ENCODE measurements around the gene GYS2. TPM values are rescaled to one million over a fixed set of nuclear protein-coding genes. Genes with fewer than 3 reads are reported as not detected.
A peak's percentile ranks its signal among the peaks of the same experiment; 100 is the strongest.

The GYS2 gene
- total and polyA plus RNA-seq, 4 experiments from 2014 or later: 0.11 to 0.32 TPM; not detected in 2

DNA sequence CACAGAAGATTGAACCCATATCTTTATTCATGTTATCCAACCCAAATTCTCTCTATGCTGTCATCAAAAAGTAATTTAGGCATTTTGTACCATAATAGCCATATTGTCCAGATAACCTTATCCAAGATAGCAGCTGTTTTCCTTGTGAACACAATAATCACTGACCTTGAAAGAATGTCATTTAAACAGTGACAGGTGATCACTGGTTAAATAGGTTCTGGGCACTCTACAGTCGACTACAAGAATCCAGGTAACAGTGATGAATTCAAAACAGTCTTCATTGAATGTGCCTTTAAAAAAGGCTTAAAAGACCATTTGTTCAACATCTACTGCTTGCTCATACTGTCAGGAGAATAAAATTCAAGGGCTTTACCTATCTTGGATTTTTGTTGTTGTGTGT, 83.1 kb downstream of the GYS2 start:
- Histone ChIP-seq H3K27me3 (ENCODE audit: insufficient read depth, low read length) (no peaks in the 10 kb centered on the region), H3K36me3 (ENCODE audit: insufficient read depth, low read length) (no peaks in the 10 kb centered on the region), H3K4me3 (ENCODE audit: low read length in 2 of 2) (no peak overlapping the region), H3K9me3 (ENCODE audit: control insufficient read depth in 1 of 2, low read length in 2 of 2) (no peaks in the 10 kb centered on the region), H3K27ac (ENCODE audit: low read depth, low read length) (no peak overlapping the region), H3K4me1 (ENCODE audit: insufficient read depth, low read length) (no peaks in the 10 kb centered on the region)
- ChIA-PET CTCF (ENCODE audit: partially characterized antibody) (no interaction called here), POLR2A (ENCODE audit: partially characterized antibody) (no interaction called here)
- no peaks in the 10 kb centered on the region for H3K4me1 Mint-ChIP-seq
- peaks cover 0 to 5% (median 4%) of the 10 kb centered on the region in 8 donors for H3K9me3 Mint-ChIP-seq
- H3K4me3 Mint-ChIP-seq: no peak overlapping the region
- peaks cover 9 to 15% of the 10 kb centered on the region in 2 donors for H3K36me3 Mint-ChIP-seq
- intact Hi-C loops (cut with micrococcal nuclease): no loop called here
- no peak overlapping the region for H3K27ac Mint-ChIP-seq
- no peaks in the 10 kb centered on the region for H3K27me3 Mint-ChIP-seq
- DNase-seq: no peak

DNA sequence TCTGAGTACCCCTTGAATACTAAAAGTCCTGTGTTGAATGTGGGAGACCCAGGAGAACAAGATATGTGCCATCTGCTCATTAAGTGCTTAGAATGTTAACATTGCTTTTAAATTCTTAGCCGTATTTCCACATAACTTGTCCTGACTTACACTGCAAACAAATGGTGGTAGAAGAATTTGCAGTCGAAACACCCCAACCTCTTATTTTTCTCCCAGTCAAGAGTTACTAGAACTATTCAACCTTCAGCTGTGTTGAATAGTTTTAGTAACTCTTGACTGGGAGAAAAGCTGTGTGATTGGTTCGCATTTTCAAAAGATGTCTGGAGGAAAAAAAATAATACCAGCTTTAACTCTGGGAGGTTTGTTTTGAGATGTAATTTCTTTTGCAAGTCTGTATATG, 86.2 kb downstream of the GYS2 start:
- no peaks in the 10 kb centered on the region for H3K9me3 Mint-ChIP-seq
- Histone ChIP-seq H3K9me3 (ENCODE audit: control insufficient read depth in 1 of 2, low read length in 2 of 2) (no peaks in the 10 kb centered on the region), H3K36me3 (ENCODE audit: insufficient read depth, low read length) (peaks cover 15% of the 10 kb centered on the region), H3K27ac (ENCODE audit: low read depth, low read length) (no peak overlapping the region), H3K27me3 (ENCODE audit: insufficient read depth, low read length) (no peaks in the 10 kb centered on the region), H3K4me3 (ENCODE audit: low read length in 2 of 2) (no peak overlapping the region), H3K4me1 (ENCODE audit: insufficient read depth, low read length) (no peaks in the 10 kb centered on the region)
- H3K36me3 Mint-ChIP-seq: peaks cover 23 to 44% of the 10 kb centered on the region in 2 donors
- no peaks in the 10 kb centered on the region for H3K27me3 Mint-ChIP-seq
- DNase-seq: no peak
- no peak overlapping the region for H3K27ac Mint-ChIP-seq
- H3K4me3 Mint-ChIP-seq: no peak overlapping the region
- ChIA-PET POLR2A (ENCODE audit: partially characterized antibody) (no interaction called here), CTCF (ENCODE audit: partially characterized antibody) (no interaction called here)
- intact Hi-C loops (cut with micrococcal nuclease): no loop called here
- peaks cover 0 to 2% (median 0%) of the 10 kb centered on the region in 4 donors for H3K4me1 Mint-ChIP-seq

DNA sequence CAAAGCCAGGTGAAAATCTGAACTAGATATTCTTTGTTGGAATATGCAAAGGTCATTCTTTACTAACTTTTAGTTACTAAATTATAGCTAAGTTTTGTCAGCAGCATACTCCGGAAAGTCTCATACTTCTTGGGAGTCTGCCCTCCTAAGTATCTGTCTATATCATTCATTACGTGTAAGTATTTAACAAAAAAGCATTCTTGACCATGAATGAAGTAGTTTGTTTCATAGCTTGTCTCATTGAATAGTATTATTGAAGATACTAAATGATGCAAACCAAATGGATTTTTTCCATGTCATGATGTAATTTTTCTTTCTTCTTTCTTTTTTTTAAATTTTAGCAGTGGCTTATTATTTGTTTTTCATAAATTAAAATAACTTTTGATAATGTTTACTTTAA, 88.4 kb downstream of the GYS2 start:
- intact Hi-C loops (cut with micrococcal nuclease): no loop called here
- peaks cover 19% of the 10 kb centered on the region for H3K36me3 ChIP-seq (ENCODE audit: insufficient read depth, low read length)
- no peak overlapping the region for H3K4me3 ChIP-seq (ENCODE audit: low read length in 2 of 2)

GRCh38 chr12:21509768-21510167, 94.9 kb downstream of the GYS2 start:
- Histone ChIP-seq H3K9me3 (ENCODE audit: control insufficient read depth in 1 of 2, low read length in 2 of 2) (no peaks in the 10 kb centered on the region), H3K27me3 (ENCODE audit: insufficient read depth, low read length) (no peaks in the 10 kb centered on the region), H3K4me1 (ENCODE audit: insufficient read depth, low read length) (peaks cover 27% of the 10 kb centered on the region), H3K27ac (ENCODE audit: low read depth, low read length) (peak overlapping the region; percentile 5), H3K4me3 (ENCODE audit: low read length in 2 of 2) (peak overlapping the region in 1 of 2 donors; percentile 45), H3K36me3 (ENCODE audit: insufficient read depth, low read length) (peaks cover 19% of the 10 kb centered on the region)
- Mint-ChIP-seq H3K36me3 (peaks cover 26 to 62% of the 10 kb centered on the region in 2 donors), H3K27ac (peak overlapping the region; percentile 42 to 90 (median 89)), H3K9me3 (no peaks in the 10 kb centered on the region), H3K4me1 (peaks cover 23 to 33% (median 32%) of the 10 kb centered on the region in 4 donors), H3K27me3 (no peaks in the 10 kb centered on the region), H3K4me3 (peak overlapping the region; percentile 49 to 76 (median 70))
- DNase-seq: peak in 3 of 5 donors; percentile 13 to 25 (median 17)
- intact Hi-C loops (cut with micrococcal nuclease): loop anchor here (10.0 kb wide), 2 partner anchors 215 to 1115 kb away; partner anchors contain the start of gene ETNK1
- POLR2A ChIA-PET (ENCODE audit: partially characterized antibody): interaction anchor here (0.8 to 4.2 kb wide), 3 partner anchors 9 to 21 kb away, joined by 3 to 26 read pairs (median 9); partner anchors contain the start of genes GOLT1B, RECQL and SPX
- CTCF ChIA-PET (ENCODE audit: partially characterized antibody): interaction anchor here (1.2 kb wide), 1 partner anchor 19 kb away, joined by 3 read pairs; no protein-coding TSS in a partner anchor

More for the DNA sequence above, 88.4 kb downstream of the GYS2 start:
- no peak overlapping the region for H3K27ac Mint-ChIP-seq
- H3K9me3 Mint-ChIP-seq: no peaks in the 10 kb centered on the region
- Histone ChIP-seq H3K4me1 (ENCODE audit: insufficient read depth, low read length) (no peaks in the 10 kb centered on the region), H3K9me3 (ENCODE audit: control insufficient read depth in 1 of 2, low read length in 2 of 2) (no peaks in the 10 kb centered on the region), H3K27ac (ENCODE audit: low read depth, low read length) (no peak overlapping the region), H3K27me3 (ENCODE audit: insufficient read depth, low read length) (no peaks in the 10 kb centered on the region)
- H3K36me3 Mint-ChIP-seq: peaks cover 29 to 59% of the 10 kb centered on the region in 2 donors
- CTCF ChIA-PET (ENCODE audit: partially characterized antibody): no interaction called here
- no peaks in the 10 kb centered on the region for H3K27me3 Mint-ChIP-seq
- POLR2A ChIA-PET (ENCODE audit: partially characterized antibody): interaction anchor here (1.0 kb wide), 2 partner anchors 15 to 141 kb away, joined by 3 read pairs; partner anchors contain the start of genes GOLT1B, LDHB and RECQL
- no peak for DNase-seq
- no peak overlapping the region for H3K4me3 Mint-ChIP-seq
- H3K4me1 Mint-ChIP-seq: peaks cover 0 to 2% (median 0%) of the 10 kb centered on the region in 4 donors

DNA sequence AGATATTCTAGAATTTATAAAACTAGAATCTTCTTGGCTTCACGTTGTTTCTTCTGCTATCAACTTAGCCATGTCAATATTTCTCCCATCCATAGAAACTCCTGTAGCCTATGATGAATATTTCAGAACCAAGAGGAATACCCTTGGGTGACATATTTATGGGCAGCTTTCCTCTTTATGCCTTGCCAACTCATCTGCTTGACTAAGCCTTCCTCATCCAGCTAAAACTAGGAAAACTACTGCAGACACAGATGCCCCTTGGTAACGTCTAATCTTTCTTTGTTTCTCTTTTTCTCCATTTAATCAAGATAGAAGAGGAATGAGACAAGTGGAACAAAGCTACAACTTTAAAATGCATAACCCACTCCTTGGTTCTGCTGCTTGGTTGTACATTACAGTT, 96.8 kb downstream of the GYS2 start:
- no peak overlapping the region for H3K27ac ChIP-seq (ENCODE audit: low read depth, low read length)
- POLR2A ChIA-PET (ENCODE audit: partially characterized antibody): no interaction called here
- peaks cover 8% of the 10 kb centered on the region for H3K36me3 ChIP-seq (ENCODE audit: insufficient read depth, low read length)
- intact Hi-C loops (cut with micrococcal nuclease): loop anchor here (10.0 kb wide), 2 partner anchors 213 to 1117 kb away; partner anchors contain the start of gene ETNK1
- Mint-ChIP-seq H3K36me3 (peaks cover 16 to 47% of the 10 kb centered on the region in 2 donors), H3K4me1 (peaks cover 33 to 52% (median 40%) of the 10 kb centered on the region in 4 donors), H3K9me3 (no peaks in the 10 kb centered on the region), H3K27ac (peak overlapping the region in 1 of 7 donors; percentile 27), H3K27me3 (no peaks in the 10 kb centered on the region), H3K4me3 (no peak overlapping the region)
- peaks cover 46% of the 10 kb centered on the region for H3K4me1 ChIP-seq (ENCODE audit: insufficient read depth, low read length)
- H3K27me3 ChIP-seq (ENCODE audit: insufficient read depth, low read length): no peaks in the 10 kb centered on the region
- no peak overlapping the region for H3K4me3 ChIP-seq (ENCODE audit: low read length in 2 of 2)
- H3K9me3 ChIP-seq (ENCODE audit: control insufficient read depth in 1 of 2, low read length in 2 of 2): no peaks in the 10 kb centered on the region
- CTCF ChIA-PET (ENCODE audit: partially characterized antibody): no interaction called here
- no peak for DNase-seq

DNA sequence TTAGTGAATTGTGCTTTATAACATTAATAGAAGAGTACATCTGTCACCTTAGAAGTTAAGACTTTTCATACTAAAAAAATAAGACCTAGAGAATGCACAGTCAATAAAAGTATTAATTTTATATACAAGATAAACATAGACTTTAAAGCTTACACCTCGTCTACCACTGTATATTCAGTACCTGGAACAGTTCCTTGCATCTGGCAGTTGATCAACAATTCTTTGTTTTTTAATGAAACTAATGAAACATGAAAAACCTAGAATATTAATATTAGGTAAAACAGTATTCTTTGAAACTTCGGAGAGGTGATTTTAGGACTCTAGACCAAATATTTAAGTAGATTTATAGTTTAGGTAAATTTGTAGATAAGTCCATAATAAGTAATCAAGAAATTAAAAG, 98.8 kb downstream of the GYS2 start:
- intact Hi-C loops (cut with micrococcal nuclease): loop anchor here (10.0 kb wide), 2 partner anchors 211 to 1119 kb away; partner anchors contain the start of gene ETNK1
- H3K4me3 Mint-ChIP-seq: no peak overlapping the region
- H3K27ac Mint-ChIP-seq: no peak overlapping the region
- Histone ChIP-seq H3K9me3 (ENCODE audit: control insufficient read depth in 1 of 2, low read length in 2 of 2) (no peaks in the 10 kb centered on the region), H3K27me3 (ENCODE audit: insufficient read depth, low read length) (no peaks in the 10 kb centered on the region), H3K4me1 (ENCODE audit: insufficient read depth, low read length) (peaks cover 52% of the 10 kb centered on the region), H3K36me3 (ENCODE audit: insufficient read depth, low read length) (peaks cover 8% of the 10 kb centered on the region), H3K4me3 (ENCODE audit: low read length in 2 of 2) (no peak overlapping the region), H3K27ac (ENCODE audit: low read depth, low read length) (no peak overlapping the region)
- peaks cover 33 to 58% (median 44%) of the 10 kb centered on the region in 4 donors for H3K4me1 Mint-ChIP-seq
- CTCF ChIA-PET (ENCODE audit: partially characterized antibody): interaction anchor here (1.7 kb wide), 1 partner anchor 16 kb away, joined by 4 read pairs; no protein-coding TSS in a partner anchor
- no peaks in the 10 kb centered on the region for H3K9me3 Mint-ChIP-seq
- no peaks in the 10 kb centered on the region for H3K27me3 Mint-ChIP-seq
- H3K36me3 Mint-ChIP-seq: peaks cover 10 to 36% of the 10 kb centered on the region in 2 donors
- POLR2A ChIA-PET (ENCODE audit: partially characterized antibody): interaction anchor here (0.6 to 1.4 kb wide), 2 partner anchors 22 to 152 kb away, joined by 3 to 4 read pairs; partner anchors contain the start of gene LDHB
- no peak for DNase-seq

- Histone ChIP-seq H3K27me3 (ENCODE audit: insufficient read depth, low read length) (no peaks in the 10 kb centered on the region), H3K9me3 (ENCODE audit: control insufficient read depth in 1 of 2, low read length in 2 of 2) (no peaks in the 10 kb centered on the region), H3K27ac (ENCODE audit: low read depth, low read length) (peak overlapping the region; percentile 78), H3K36me3 (ENCODE audit: insufficient read depth, low read length) (peaks cover 14% of the 10 kb centered on the region), H3K4me3 (ENCODE audit: low read length in 2 of 2) (peak overlapping the region in 1 of 2 donors; percentile 71), H3K4me1 (ENCODE audit: insufficient read depth, low read length) (peaks cover 59% of the 10 kb centered on the region)
- ChIA-PET POLR2A (ENCODE audit: partially characterized antibody) (interaction anchor here (0.9 to 2.6 kb wide), 6 partner anchors 11 to 1042 kb away, joined by 3 to 38 read pairs (median 8); partner anchors contain the start of genes C2CD5, LDHB and PYROXD1), CTCF (ENCODE audit: partially characterized antibody) (interaction anchor here (2.0 kb wide), 1 partner anchor 178 kb away, joined by 5 read pairs; no protein-coding TSS in a partner anchor)
- Mint-ChIP-seq H3K4me3 (no peak overlapping the region), H3K27ac (peak overlapping the region in 2 of 7 donors; percentile 53 to 71), H3K36me3 (peaks cover 7 to 24% of the 10 kb centered on the region in 2 donors), H3K9me3 (no peaks in the 10 kb centered on the region), H3K27me3 (no peaks in the 10 kb centered on the region), H3K4me1 (peaks cover 24 to 54% (median 42%) of the 10 kb centered on the region in 4 donors)
- no peak for DNase-seq
- intact Hi-C loops (cut with micrococcal nuclease): loop anchor here (5.0 to 10.0 kb wide), 5 partner anchors 109 to 1122 kb away; partner anchors contain the start of genes C2CD5 and ETNK1
Measured at GRCh38 chr12:21502872-21503271, 101.8 kb downstream of the GYS2 start.
